DND-41 (cell line): ENCODE data around the gene TGFB1I1.
A peak's percentile ranks its signal among the peaks of the same experiment; 100 is the strongest.

Experiments
- EZH2 ChIP-seq: IDR thresholded peaks from 3 replicates; pipeline ENCODE4 v1.6.1; 2012; ENCODE audit warnings: borderline replicate concordance, low read depth, mild to moderate bottlenecking, moderate library complexity, low read length, inconsistent platforms; ENCODE audit not compliant: severe bottlenecking
- TF ChIP-seq, protein P1 (sequence below): IDR thresholded peaks from 2 replicates; pipeline ENCODE4 v1.5.1; 2012; ENCODE audit warnings: borderline replicate concordance, low read length, moderate library complexity, mild to moderate bottlenecking; ENCODE audit not compliant: poor library complexity, severe bottlenecking; ENCODE audit errors: extremely low read depth

DNA sequence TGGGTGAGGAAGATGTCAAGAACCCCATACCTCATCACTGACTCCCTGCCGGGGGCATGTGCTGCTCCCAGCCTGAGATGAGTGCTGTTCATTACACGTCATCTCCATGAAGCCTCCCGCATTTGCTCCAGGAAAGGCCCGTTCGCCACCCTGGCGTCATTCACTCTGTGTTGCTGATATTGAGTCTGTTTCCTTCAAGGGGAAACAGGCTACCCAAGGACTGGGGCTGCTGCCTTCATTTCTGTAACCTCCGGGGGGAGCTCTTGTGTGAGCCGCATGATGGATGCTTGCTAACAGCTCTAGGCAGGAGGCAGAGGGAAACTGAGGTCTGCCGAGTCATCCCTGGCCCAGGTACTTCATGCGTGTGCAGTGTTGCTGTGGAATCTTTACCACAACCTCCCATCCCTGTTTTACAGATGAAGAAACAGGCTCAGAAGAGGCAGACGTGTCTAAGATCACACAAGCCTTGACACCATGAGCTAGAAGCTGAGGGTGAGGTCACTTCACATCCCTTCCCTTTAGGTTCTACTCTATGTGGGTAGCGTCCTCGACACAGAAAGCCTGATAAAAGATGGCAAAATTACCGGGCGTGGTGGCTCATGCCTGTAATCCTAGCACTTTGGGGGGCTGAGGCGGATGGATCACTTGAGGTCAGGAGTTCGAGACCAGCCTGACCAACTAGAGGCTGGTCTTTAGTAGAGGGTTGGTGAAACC is 16.2 kb upstream of the TGFB1I1 start:
- TF ChIP-seq, protein P1, sequence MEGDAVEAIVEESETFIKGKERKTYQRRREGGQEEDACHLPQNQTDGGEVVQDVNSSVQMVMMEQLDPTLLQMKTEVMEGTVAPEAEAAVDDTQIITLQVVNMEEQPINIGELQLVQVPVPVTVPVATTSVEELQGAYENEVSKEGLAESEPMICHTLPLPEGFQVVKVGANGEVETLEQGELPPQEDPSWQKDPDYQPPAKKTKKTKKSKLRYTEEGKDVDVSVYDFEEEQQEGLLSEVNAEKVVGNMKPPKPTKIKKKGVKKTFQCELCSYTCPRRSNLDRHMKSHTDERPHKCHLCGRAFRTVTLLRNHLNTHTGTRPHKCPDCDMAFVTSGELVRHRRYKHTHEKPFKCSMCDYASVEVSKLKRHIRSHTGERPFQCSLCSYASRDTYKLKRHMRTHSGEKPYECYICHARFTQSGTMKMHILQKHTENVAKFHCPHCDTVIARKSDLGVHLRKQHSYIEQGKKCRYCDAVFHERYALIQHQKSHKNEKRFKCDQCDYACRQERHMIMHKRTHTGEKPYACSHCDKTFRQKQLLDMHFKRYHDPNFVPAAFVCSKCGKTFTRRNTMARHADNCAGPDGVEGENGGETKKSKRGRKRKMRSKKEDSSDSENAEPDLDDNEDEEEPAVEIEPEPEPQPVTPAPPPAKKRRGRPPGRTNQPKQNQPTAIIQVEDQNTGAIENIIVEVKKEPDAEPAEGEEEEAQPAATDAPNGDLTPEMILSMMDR = peak; percentile 74
- TF ChIP-seq EZH2 = no peak
